Measurements from ENCODE around the gene DCANP1.

GRCh38 chr5:135437796-135438560, 9.2 kb downstream of the DCANP1 start:
- TF ChIP-seq ISL1 (CRISPR knock-in tag; IDR thresholded peaks at IDR 0.05) (no peak), ZFP3 (CRISPR knock-in tag; IDR thresholded peaks at IDR 0.05) (no peak), PPARA (CRISPR knock-in tag; IDR thresholded peaks at IDR 0.05; ENCODE audit: borderline replicate concordance) (no peak), PATZ1 (CRISPR knock-in tag; IDR thresholded peaks at IDR 0.05; ENCODE audit: borderline replicate concordance) (no peak), ZNF565 (CRISPR knock-in tag; conservative IDR thresholded peaks at IDR 0.05; ENCODE audit: low read depth) (no peak), RARB (CRISPR knock-in tag; IDR thresholded peaks at IDR 0.05) (no peak), SNAI2 (CRISPR knock-in tag; IDR thresholded peaks at IDR 0.05) (no peak)

Measured in SK-N-SH treated with all-trans-retinoic acid at 6 μM for 48 hours (cell line).